Measurements from ENCODE around the gene CDY2B.
"Not testable (repeated sequence)": the region's sequence is repeated elsewhere in the genome, so short reads cannot be mapped to it uniquely, and the experiment has no call there.

Gene CDY2B, protein sequence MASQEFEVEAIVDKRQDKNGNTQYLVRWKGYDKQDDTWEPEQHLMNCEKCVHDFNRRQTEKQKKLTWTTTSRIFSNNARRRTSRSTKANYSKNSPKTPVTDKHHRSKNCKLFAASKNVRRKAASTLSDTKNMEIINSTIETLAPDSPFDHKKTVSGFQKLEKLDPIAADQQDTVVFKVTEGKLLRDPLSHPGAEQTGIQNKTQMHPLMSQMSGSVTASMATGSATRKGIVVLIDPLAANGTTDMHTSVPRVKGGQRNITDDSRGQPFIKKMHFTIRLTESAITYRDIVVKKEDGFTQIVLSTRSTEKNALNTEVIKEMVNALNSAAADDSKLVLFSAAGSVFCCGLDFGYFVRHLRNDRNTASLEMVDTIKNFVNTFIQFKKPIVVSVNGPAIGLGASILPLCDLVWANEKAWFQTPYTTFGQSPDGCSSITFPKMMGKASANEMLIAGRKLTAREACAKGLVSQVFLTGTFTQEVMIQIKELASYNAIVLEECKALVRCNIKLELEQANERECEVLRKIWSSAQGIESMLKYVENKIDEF

DNA sequence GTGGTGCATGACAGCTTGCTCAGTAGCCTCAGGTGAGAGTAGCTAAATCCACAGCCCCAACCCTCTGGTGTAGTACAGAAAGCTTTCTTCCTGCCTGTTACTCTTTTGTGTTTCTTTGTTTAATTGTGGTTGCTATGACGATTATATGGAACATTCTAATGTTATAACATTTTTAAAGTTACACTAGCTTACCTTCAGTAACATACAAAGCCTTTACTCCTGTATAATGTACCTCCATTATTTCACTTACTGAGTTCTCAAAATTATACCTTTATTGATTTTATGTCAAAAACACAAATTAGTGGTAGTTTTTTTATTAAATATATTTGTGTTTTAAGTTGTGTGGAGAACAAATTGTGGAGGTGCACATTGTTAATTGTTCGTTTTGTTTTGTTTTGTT is at the start of gene CDY2B:
CDY2B (minus strand) TSS at position 101 of the 400 bp plus-strand sequence. CDS start 328 bp downstream, outside the sequence.
- DNase-seq (ENCODE audit: low read depth, low spot score) = not testable (repeated sequence)

DNA sequence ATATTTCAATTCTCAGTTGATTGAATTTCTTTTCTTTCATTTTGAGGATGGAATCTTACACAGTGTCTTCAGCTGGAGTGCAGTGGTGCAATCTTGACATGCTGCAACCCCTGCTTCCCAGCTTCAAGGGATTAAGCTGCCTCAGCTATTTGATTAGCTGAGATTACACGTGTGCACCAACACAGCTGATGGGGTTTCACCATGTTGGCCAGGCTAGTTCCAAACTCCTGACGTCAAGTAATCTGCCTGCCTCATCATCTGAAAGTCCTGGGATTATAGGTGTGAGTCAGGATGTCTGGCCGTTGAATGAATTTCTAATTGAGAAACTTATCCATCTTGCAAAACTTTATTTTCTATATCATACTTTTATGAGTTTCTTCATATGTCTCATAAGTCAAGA is 28.0 kb upstream of the CDY2B start:
- DNase-seq (ENCODE audit: low read depth, low spot score) = not testable (repeated sequence)

DNA sequence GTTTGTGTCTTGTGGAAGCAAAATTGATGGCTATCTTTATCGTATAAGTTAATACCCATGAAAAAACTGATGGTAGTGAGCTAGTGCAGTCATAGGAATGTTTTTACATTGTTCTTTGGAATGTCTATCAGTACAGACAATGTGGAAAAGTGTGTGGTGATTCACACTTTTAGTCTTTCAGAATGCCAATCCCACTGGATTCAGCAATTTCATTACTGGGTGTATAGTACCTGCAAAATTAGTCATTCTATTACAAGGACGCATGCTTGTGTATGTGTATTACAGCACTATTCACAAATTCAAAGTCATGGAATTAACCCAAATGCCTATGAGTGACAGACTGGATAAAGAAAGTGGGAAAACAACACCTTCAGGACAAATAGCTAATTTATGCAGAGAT is 27.3 kb upstream of the CDY2B start:
- not testable (repeated sequence) for DNase-seq (ENCODE audit: low read depth, low spot score)

DNA sequence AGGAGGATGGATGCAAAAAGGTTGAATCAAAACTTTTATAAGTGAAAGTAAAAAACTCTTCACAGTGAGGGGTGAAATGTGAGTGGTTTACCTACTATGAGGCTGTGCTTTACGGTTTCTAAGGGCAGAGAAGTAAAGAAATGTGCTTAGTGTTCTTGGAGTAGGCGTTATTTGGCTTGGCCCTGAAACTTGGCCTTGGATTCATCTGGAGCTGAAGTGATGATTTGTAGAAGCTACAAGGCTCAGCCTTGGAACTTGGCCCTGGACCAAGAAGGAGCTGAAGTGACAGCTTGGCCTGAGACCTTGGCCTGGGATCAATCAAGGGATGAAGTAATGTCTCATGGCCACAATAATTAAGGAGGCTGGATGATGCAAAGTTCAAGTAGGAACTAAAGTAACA is 1.7 kb upstream of the CDY2B start:
- not testable (repeated sequence) for DNase-seq (ENCODE audit: low read depth, low spot score)

DNA sequence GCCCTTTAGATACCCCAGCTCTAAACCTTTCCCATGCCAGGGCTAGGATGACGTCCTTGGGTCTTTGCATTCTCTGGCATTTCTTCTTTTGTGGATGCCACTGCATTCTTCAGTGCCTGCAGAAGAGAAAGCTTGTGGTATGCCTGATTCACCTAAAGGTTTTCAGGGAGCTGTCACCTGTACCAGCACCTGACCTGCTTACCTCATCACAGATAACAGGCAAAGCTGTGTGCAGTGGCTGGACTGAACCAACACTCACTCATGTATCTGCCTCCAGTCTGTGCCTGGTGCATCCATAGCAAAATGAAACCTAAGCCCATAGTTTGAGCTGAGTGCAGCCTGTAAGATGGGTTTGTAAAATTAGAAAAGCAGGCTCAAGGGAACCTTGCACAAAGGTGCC is 3.3 kb downstream of the CDY2B start:
- not testable (repeated sequence) for DNase-seq (ENCODE audit: low read depth, low spot score)

DNA sequence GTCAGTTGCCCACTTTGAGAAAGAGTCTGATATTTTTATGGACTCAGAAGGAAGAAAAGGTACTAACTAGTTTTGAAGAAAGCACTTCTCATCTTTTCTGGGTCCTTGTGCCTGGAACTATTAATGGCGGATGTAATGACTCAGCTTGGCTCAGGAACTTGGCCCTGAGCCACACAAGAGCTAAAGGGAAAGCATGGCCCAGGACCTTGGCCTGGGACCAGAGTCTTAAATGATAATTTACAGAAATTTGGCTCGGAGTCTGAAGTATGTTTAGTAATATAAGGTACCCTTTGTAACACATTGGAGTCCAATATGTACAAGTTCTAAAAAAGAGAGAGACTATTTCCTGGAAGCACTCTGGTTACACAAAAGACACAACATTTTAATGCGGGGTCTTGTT is 4.6 kb downstream of the CDY2B start:
- not testable (repeated sequence) for DNase-seq (ENCODE audit: low read depth, low spot score)

DNA sequence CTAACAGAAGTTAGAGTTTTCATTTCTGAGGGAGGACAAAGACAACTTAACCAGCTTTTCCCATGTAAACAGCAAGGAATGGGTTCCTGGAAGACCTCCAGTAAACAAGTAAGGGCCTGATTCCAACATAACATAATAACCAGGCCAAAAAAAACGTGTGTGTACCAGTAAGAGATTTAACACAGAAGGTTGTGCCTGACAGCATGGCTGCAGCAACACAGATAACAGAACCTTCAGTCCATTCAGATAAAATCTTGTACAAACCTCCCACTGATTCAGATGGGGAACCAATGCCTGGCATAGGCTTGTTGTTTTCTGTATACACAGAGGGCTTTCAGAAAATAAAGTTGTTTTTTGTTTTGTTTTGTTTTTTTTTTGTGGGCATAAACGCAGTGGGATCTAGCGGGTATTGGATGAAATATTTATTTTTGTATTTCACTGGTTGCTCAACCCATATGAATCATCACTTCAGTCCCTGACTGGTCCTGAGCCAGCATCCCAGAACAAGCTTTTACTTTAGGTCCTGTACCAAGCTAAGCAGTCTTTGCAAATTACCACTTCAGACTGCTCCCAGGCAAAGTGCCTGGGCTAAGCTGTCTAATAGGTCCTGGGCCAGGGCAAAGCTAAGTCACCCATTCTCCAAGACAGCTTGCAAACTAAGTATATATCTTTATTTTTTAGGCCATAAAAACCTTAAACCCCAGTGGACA is 8.7 kb downstream of the CDY2B start:
- not testable (repeated sequence) for DNase-seq (ENCODE audit: low read depth, low spot score)

DNA sequence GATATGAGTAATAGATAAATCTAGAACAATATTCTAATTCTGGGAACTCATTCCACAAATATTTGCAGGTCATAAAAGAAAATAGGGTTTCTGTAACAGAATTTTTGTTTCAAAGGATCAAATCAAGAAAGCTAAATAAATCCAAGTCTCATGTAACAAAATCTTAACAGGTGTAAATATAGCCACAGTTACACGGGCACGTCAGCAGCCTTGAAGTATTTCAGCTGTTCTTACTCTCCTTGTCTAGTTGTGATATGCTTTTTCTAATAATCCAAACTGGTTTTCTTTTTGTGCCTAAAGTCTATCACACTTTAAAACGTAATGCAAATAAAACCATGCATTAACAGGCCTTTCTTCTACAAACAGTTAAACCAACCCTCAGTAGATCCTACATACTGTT is 9.3 kb downstream of the CDY2B start:
- DNase-seq (ENCODE audit: low read depth, low spot score) = not testable (repeated sequence)

DNA sequence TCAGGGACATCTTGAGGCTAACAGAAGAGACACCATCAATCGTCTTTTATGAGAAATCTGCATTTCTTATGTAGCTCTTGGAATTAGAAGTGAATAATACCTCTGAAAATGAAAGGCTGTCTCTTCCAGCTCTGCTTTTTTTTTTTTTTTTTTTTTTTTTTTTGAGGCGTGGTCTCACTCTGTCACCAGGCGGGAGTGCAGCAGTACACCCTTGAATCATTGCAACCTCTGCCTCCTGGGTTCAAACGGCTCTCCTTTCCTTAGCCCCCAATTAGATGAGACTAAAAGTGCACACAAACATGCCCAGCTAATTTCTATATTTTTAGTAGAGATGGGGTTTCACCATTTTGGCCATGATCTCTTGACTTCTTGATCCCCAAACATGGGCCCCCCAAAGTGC is 12.2 kb downstream of the CDY2B start:
- DNase-seq (ENCODE audit: low read depth, low spot score) = not testable (repeated sequence)

DNA sequence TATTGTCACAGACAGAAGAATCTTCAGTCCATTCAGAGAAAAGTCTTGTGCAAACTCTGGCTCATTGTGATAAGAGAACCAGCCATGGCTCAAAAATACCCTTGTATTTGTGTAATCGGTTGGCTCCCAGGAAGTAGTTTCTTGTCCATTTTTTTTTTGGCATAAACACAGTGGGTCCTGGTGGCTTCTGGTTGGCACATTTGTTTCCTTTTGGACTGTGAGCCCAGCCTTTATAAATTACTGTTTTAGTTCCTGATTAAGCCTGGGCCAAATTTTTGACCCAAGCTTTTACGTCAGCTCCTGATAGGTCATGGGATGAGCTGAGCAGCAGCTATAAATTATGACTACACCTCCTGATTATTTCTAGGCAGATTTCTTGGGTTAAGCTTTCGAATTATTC is 19.4 kb downstream of the CDY2B start:
- DNase-seq (ENCODE audit: low read depth, low spot score) = not testable (repeated sequence)

DNA sequence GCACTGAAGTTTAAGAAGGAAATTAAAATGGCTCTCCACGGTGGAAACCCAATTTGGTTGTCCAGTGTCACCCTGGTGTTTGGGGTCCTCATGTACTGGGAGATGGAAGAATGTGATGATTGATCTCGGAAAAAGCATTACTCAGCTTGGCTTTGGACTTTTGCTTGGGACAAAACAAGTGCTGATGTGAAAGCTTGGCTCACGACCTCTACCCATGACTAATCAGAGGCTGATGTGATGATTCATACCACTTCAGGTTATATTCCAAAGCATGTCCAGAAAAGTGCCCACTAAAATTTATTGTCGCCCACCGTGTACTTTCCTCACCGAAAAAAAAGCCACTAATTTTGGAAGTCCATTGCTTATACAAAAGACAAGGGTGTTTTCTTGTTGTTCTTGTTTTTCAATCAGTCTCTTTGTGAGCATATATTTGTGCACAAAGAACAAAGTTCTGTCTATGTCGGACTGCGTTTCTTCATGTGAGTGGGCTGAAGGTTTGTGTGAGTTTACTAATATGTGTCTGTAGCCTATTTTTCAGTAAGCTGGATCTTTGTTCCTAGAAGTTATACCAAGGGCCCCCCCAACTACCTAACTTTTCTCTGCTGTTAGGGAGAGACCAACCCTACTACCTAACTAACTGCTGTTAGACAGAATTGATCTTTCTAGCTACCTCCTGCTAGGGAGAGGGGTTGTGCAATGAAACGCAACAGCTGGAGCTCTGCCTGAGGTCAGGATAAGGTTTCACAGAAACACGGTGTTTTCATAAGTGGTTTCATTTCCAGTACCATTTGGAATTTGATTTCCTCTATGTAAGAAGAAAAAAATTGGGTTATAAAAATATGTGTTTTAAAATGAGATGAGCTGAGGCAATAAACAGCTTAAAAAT is 22.8 kb downstream of the CDY2B start:
- DNase-seq (ENCODE audit: low read depth, low spot score) = not testable (repeated sequence)

DNA sequence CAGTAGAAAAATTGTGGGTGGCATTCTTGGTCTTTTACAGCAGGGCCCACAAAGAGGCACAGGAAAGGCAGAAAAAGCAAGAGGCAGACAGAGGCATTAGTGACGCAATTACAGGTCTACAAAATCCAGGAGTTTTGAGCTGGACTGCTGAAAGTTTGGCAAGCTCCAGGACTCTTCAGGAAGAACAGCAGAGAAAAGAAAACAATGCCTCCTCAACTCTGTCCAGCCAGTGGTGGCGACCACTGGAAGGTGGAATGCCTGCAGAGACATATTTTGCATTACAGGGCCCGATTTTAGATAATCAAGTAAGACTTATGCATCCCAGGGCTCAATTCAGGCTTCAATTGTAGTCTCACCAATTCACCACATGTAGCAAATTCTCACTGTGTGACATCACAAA is 23.5 kb downstream of the CDY2B start:
- DNase-seq (ENCODE audit: low read depth, low spot score) = not testable (repeated sequence)

DNA sequence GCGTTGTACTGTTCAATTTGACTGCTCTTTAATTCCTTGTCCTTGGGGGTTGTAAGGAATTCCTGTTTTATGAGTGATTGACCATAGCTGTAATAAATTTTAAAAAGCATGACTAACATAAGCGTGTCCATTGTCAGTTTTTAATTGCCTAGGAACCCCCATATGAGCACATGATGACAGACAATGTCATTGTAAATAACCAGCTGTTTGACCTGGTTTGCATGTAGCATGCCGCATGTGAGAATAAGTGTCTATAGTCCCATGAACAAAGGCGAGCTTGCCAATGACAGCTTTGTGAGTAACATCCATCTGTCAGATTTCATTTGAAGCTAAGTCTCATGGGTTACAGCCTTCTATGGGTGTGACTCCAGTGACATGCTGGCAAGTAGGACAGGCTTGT is 30.9 kb downstream of the CDY2B start:
- DNase-seq (ENCODE audit: low read depth, low spot score) = not testable (repeated sequence)

DNA sequence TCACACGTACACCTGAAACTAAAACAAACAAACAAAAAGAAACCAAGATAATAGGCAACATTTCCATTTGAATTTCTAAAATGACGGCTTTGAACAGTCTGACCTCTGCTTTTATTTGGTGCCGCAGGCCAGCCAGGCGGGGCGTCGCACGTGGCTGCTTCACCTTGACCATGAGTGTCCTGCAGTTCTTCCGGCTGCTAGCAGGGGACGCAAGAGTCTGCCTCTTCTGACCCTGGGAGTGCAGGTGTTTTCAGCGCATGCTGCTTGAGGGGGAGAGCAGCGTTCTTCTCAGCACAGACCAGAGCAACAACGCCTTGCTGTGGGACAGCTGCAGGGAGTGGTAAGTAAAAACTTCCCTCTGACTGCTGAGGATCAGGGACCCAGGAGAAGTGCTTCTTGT is 47.9 kb downstream of the CDY2B start:
- DNase-seq (ENCODE audit: low read depth, low spot score) = not testable (repeated sequence)
